NCI-H460 (cell line): Measurements from ENCODE around the gene ATXN1. TPM values are rescaled to one million over a fixed set of nuclear protein-coding genes. Genes with fewer than 3 reads are reported as not detected.
"Not testable (repeated sequence)": the region's sequence is repeated elsewhere in the genome, so short reads cannot be mapped to it uniquely, and the experiment has no call there.

ENCODE experiments used
- DNase-seq: peaks from one replicate; pipeline ENCODE4 v3.0.0-alpha.2; 2016; ENCODE audit warnings: low read depth; ENCODE audit errors: extremely low read depth
- total RNA-seq: library from RNA; depleted of rRNA; stranded (reverse); fragments of >200 nt; shearing (Covaris generic); gene quantifications from 2 replicates; pipeline ENCODE4 v1.2.3, GENCODE V29; 2014

ATXN1 gene
- total RNA-seq, 1 experiment from 2014 or later: 20.4 TPM

- no peak for DNase-seq
These were observed 32.6 kb downstream of the ATXN1 start for GRCh38 chr6:16728513-16729182.

GRCh38 chr6:16727996-16728395, 33.3 kb downstream of the ATXN1 start:
- DNase-seq: no peak

- no peak for DNase-seq
These were observed 36.0 kb downstream of the ATXN1 start for GRCh38 chr6:16725145-16725864.

GRCh38 chr6:16723826-16724225, 37.4 kb downstream of the ATXN1 start:
- DNase-seq: peak; percentile 49

GRCh38 chr6:16723402-16723801, 37.9 kb downstream of the ATXN1 start:
- DNase-seq: no peak

GRCh38 chr6:16722630-16723029, 38.6 kb downstream of the ATXN1 start:
- DNase-seq: no peak

GRCh38 chr6:16721977-16722376, 39.3 kb downstream of the ATXN1 start:
- DNase-seq: no peak

GRCh38 chr6:16720861-16721260, 40.4 kb downstream of the ATXN1 start:
- no peak for DNase-seq

- DNase-seq: no peak
These were observed 41.8 kb downstream of the ATXN1 start for GRCh38 chr6:16719488-16719887.

GRCh38 chr6:16718356-16718755, 42.9 kb downstream of the ATXN1 start:
- no peak for DNase-seq

GRCh38 chr6:16717275-16717942, 43.9 kb downstream of the ATXN1 start:
- no peak for DNase-seq

GRCh38 chr6:16716321-16716858, 44.9 kb downstream of the ATXN1 start:
- no peak for DNase-seq

- DNase-seq: no peak
These were observed 47.7 kb downstream of the ATXN1 start for GRCh38 chr6:16713597-16713996.

GRCh38 chr6:16712931-16713484, 48.3 kb downstream of the ATXN1 start:
- peak; percentile 89 for DNase-seq

GRCh38 chr6:16712255-16712930, 48.9 kb downstream of the ATXN1 start:
- DNase-seq: no peak

- DNase-seq: peak; percentile 80
These were observed 49.6 kb downstream of the ATXN1 start for GRCh38 chr6:16711546-16712254.

- DNase-seq: no peak
These were observed 54.1 kb downstream of the ATXN1 start for GRCh38 chr6:16706911-16707783.

GRCh38 chr6:16706491-16706890, 54.8 kb downstream of the ATXN1 start:
- DNase-seq: not testable (repeated sequence)

GRCh38 chr6:16706029-16706428, 55.2 kb downstream of the ATXN1 start:
- no peak for DNase-seq
